Keratinocyte (primary cell): ENCODE measurements around the gene PEX5L. TPM values are rescaled to one million over a fixed set of nuclear protein-coding genes. Genes with fewer than 3 reads are reported as not detected.

Source experiments
- DNase-seq: peaks from one replicate; pipeline ENCODE4 v3.0.0-alpha.2; 2011; ENCODE audit warnings: low read depth, missing footprints, low spot score
- FAIRE-seq: peaks from 2 replicates; lab custom pipeline; 2011; peaks lifted over from hg19 to GRCh38; lab: Jason Lieb, UNC
- H2AFZ ChIP-seq: 2 replicates; pipeline ENCODE4 v1.6.0; 2012; ENCODE audit warnings: low read length, control low read depth, inconsistent platforms; ENCODE audit not compliant: control insufficient read depth
- H3K27ac ChIP-seq: 2 replicates; pipeline ENCODE4 v1.5.1; 2011; ENCODE audit warnings: low read length; ENCODE audit not compliant: control insufficient read depth, insufficient read depth
- H3K27me3 ChIP-seq: 3 replicates; pipeline ENCODE4 v1.6.0; 2011; ENCODE audit warnings: low read length; ENCODE audit not compliant: control insufficient read depth, insufficient read depth; ENCODE audit errors: extremely low read depth
- H3K36me3 ChIP-seq, 2 experiments: 2 replicates in 1 of 2; 3 replicates in 1 of 2; pipeline ENCODE4 v1.5.1; 2011; ENCODE audit warnings: low read length in 2 of 2, mild to moderate bottlenecking in 1 of 2; ENCODE audit not compliant: control insufficient read depth in 2 of 2, insufficient read depth in 2 of 2; ENCODE audit errors: extremely low read depth in 1 of 2
- H3K4me1 ChIP-seq: 3 replicates; pipeline ENCODE4 v1.5.1; 2011; ENCODE audit warnings: low read length; ENCODE audit not compliant: control insufficient read depth, insufficient read depth; ENCODE audit errors: extremely low read depth
- H3K4me2 ChIP-seq: 3 replicates; pipeline ENCODE4 v1.6.0; 2011; ENCODE audit warnings: low read depth, low read length; ENCODE audit not compliant: control insufficient read depth, insufficient read depth; ENCODE audit errors: extremely low read depth
- H3K4me3 ChIP-seq, 3 experiments: fragments of 200-600 bp in 1 of 3; sonication (generic) in 1 of 3; 2 replicates in 2 of 3; 3 replicates in 1 of 3; pipeline ENCODE4 v1.5.1; 2011 to 2016; ENCODE audit warnings: low read length in 3 of 3, mild to moderate bottlenecking in 3 of 3, control low read depth in 2 of 3, inconsistent platforms in 1 of 3, low read depth in 1 of 3, mixed read lengths in 1 of 3, mixed run types in 1 of 3, moderate library complexity in 1 of 3; ENCODE audit not compliant: control insufficient read depth in 2 of 3, insufficient read depth in 2 of 3; ENCODE audit errors: extremely low read depth in 1 of 3
- H3K79me2 ChIP-seq: 2 replicates; pipeline ENCODE4 v1.6.0; 2012; ENCODE audit warnings: low read length; ENCODE audit not compliant: control insufficient read depth, insufficient read depth
- H3K9ac ChIP-seq: 3 replicates; pipeline ENCODE4 v1.6.0; 2011; ENCODE audit warnings: low read length; ENCODE audit not compliant: control insufficient read depth, insufficient read depth; ENCODE audit errors: extremely low read depth
- H3K9me1 ChIP-seq: 3 replicates; pipeline ENCODE4 v1.6.0; 2011; ENCODE audit warnings: low read length; ENCODE audit not compliant: control insufficient read depth, insufficient read depth; ENCODE audit errors: extremely low read depth
- H3K9me3 ChIP-seq: 2 replicates; pipeline ENCODE4 v1.5.1; 2012; ENCODE audit warnings: low read depth, low read length; ENCODE audit not compliant: control insufficient read depth
- H4K20me1 ChIP-seq: 3 replicates; pipeline ENCODE4 v1.6.0; 2011; ENCODE audit warnings: low read length; ENCODE audit not compliant: control insufficient read depth, insufficient read depth; ENCODE audit errors: extremely low read depth
- EZH2 ChIP-seq: IDR thresholded peaks from one replicate; pipeline ENCODE4 v1.6.1; 2012; ENCODE audit warnings: inconsistent platforms, mild to moderate bottlenecking, low read length, moderate library complexity
- dilution Hi-C: fragments of 300-500 bp; cut with MboI; formaldehyde crosslinking; loops from one replicate; pipeline ENCODE4 v1.7.0; 2020; ENCODE audit warnings: low sequenced_read_pairs; ENCODE audit not compliant: extremely low pct_ligation_motif_present
- polyA plus RNA-seq, 5 experiments: library from polyadenylated mRNA; depleted of rRNA in 3 of 5; stranded (reverse) in 3 of 5; stranded (forward) in 1 of 5; unstranded in 1 of 5; fragments of >200 nt; gene quantifications; 1 replicate in 1 of 5; 2 replicates in 3 of 5; 3 replicates in 1 of 5; pipeline versions ENCODE4 v1.2.1 to v1.2.3, GENCODE V29; 2011 to 2012; ENCODE audit warnings: missing spikeins in 2 of 5, low read depth in 1 of 5, low replicate concordance in 1 of 5
- TF ChIP-seq, protein P1 (sequence below), 3 experiments: IDR thresholded peaks in 1 of 3; conservative IDR thresholded peaks in 1 of 3; optimal IDR thresholded peaks in 1 of 3; 2 replicates in 2 of 3; 3 replicates in 1 of 3; pipeline versions ENCODE3 to v1.5.1; 2011; ENCODE audit warnings: low read length in 3 of 3, mild to moderate bottlenecking in 3 of 3, moderate library complexity in 2 of 3, control low read depth in 1 of 3, inconsistent platforms in 1 of 3; ENCODE audit not compliant: insufficient read depth in 2 of 3; ENCODE audit errors: extremely low read depth in 1 of 3

Gene PEX5L
- polyA plus RNA-seq, 1 donor (not counting 4 experiments of a cell fraction or from before 2014, with no cell fraction given), result 0.92 TPM

DNA sequence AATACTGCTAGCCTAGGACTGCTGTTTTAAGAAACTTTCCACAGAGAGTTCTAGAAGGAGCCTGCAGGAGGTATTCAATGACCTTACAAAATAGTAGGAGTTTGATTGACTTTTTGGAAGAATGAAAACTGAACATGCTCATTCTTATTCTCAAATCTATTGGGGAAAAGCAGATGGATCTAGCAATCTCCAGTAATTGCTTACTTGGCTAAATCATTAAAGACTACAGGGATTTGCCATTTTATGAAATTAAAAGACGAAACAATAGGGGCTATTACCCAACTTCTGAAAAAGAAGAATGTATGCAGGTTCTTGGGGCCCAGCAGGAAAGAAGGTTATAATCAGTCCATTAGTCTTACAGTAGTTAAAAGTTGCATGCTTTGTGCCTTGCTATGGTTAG lies 29.9 kb upstream of the PEX5L start:
- no peaks in the 10 kb centered on the region for H3K79me2 ChIP-seq
- no peak overlapping the region for H2AFZ ChIP-seq
- no peak overlapping the region for H3K4me2 ChIP-seq
- H3K27ac ChIP-seq, result no peak overlapping the region
- no peaks in the 10 kb centered on the region for H3K4me1 ChIP-seq
- DNase-seq (no peak), FAIRE-seq (no peak)
- TF ChIP-seq, protein P1, sequence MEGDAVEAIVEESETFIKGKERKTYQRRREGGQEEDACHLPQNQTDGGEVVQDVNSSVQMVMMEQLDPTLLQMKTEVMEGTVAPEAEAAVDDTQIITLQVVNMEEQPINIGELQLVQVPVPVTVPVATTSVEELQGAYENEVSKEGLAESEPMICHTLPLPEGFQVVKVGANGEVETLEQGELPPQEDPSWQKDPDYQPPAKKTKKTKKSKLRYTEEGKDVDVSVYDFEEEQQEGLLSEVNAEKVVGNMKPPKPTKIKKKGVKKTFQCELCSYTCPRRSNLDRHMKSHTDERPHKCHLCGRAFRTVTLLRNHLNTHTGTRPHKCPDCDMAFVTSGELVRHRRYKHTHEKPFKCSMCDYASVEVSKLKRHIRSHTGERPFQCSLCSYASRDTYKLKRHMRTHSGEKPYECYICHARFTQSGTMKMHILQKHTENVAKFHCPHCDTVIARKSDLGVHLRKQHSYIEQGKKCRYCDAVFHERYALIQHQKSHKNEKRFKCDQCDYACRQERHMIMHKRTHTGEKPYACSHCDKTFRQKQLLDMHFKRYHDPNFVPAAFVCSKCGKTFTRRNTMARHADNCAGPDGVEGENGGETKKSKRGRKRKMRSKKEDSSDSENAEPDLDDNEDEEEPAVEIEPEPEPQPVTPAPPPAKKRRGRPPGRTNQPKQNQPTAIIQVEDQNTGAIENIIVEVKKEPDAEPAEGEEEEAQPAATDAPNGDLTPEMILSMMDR (optimal IDR thresholded peaks at IDR 0.05 in 1 of 3, IDR thresholded peaks at IDR 0.05 in 1 of 3, conservative IDR thresholded peaks at IDR 0.05 in 1 of 3; ENCODE audit: extremely low read depth in 1 of 3, insufficient read depth in 2 of 3, low read length in 3 of 3), result no peak
- TF ChIP-seq EZH2, result no peak
- H3K9me3 ChIP-seq, result no peaks in the 10 kb centered on the region
- H3K9me1 ChIP-seq, result no peaks in the 10 kb centered on the region
- no peaks in the 10 kb centered on the region for H3K27me3 ChIP-seq
- no peaks in the 10 kb centered on the region for H4K20me1 ChIP-seq
- no peak overlapping the region for H3K9ac ChIP-seq
- H3K36me3 ChIP-seq, result no peaks in the 10 kb centered on the region
- H3K4me3 ChIP-seq, result no peak overlapping the region
- dilution Hi-C loops, result no loop called here

DNA sequence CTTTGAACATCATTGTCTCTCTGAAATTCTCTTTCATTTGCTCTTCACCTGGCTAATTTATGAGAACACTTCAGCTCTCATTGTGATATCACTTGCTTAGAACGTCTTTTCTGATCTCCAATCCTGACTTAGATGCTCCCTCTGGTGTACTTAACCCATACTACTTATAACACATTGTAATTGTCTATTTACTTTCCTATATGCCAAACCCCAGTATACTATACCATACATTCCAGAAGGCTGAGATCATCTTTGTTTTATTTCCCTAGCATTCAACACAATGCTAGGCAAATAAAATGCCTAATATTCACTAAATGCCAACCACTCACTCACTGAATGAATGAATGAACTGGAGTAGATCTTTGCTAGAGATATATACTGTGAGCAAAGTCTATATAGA lies 27.0 kb upstream of the PEX5L start:
- H3K36me3 ChIP-seq, result no peaks in the 10 kb centered on the region
- no peaks in the 10 kb centered on the region for H3K27me3 ChIP-seq
- no peak overlapping the region for H3K4me3 ChIP-seq
- H3K79me2 ChIP-seq, result no peaks in the 10 kb centered on the region
- H3K4me1 ChIP-seq, result no peaks in the 10 kb centered on the region
- no peak for DNase-seq
- H3K27ac ChIP-seq, result no peak overlapping the region
- no peak overlapping the region for H2AFZ ChIP-seq
- no peak overlapping the region for H3K4me2 ChIP-seq
- no peak for FAIRE-seq
- H4K20me1 ChIP-seq, result no peaks in the 10 kb centered on the region
- no peaks in the 10 kb centered on the region for H3K9me1 ChIP-seq
- TF ChIP-seq EZH2, result no peak
- TF ChIP-seq, protein P1 (optimal IDR thresholded peaks at IDR 0.05 in 1 of 3, IDR thresholded peaks at IDR 0.05 in 1 of 3, conservative IDR thresholded peaks at IDR 0.05 in 1 of 3; ENCODE audit: extremely low read depth in 1 of 3, insufficient read depth in 2 of 3, low read length in 3 of 3), result no peak
- H3K9me3 ChIP-seq, result no peaks in the 10 kb centered on the region
- H3K9ac ChIP-seq, result no peak overlapping the region
- dilution Hi-C loops, result no loop called here
